ENCODE measurements around the gene CYFIP1. TPM values are rescaled to one million over a fixed set of nuclear protein-coding genes. Genes with fewer than 3 reads are reported as not detected.

Gene CYFIP1
- total RNA-seq, 1 experiment from 2014 or later: 79.2 TPM

GRCh38 chr15:22866079-22866478 lies 114.1 kb downstream of the CYFIP1 start:
- TF ChIP-seq NFATC4 (CRISPR knock-in tag; IDR thresholded peaks at IDR 0.05): no peak
- ChIA-PET CTCF (no interaction called here), POLR2A (no interaction called here)
- H3K4me1 Mint-ChIP-seq: peaks cover 17% of the 10 kb centered on the region
- DNase-seq (ENCODE audit: low spot score) (no peak), ATAC-seq (no peak)
- H3K4me3 Mint-ChIP-seq: no peak overlapping the region
- no peaks in the 10 kb centered on the region for H3K27me3 Mint-ChIP-seq (ENCODE audit: low read depth)
- H3K9me3 Mint-ChIP-seq: no peaks in the 10 kb centered on the region
- H3K27ac Mint-ChIP-seq: 0 out of 2 replicates have a peak overlapping the region, but pooled peaks have one; percentile 53
- peaks cover 84% of the 10 kb centered on the region for H3K36me3 Mint-ChIP-seq

DNA sequence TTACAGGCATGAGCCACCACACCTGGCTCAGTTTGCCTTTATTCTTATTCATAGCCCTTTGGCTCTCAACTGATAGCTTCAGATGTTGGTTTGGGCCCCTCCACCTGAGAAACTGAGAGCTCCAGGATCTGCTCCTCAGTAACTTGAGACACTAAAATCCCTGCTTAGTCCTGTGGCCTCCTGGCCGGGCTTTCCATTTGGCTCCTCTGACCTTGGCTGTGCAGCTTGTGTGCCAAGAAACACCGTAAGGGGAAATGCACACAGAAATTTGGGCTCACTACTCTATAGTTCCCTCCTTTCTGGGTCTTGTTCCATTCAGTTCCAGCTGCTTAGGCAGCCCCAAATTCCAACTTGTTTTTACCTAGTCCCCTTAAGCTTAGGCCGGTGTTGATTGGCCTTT lies 116.8 kb downstream of the CYFIP1 start:
- no peak for TF ChIP-seq ZMAT4 (CRISPR knock-in tag; IDR thresholded peaks at IDR 0.05)
- TF ChIP-seq PRDM15 (CRISPR knock-in tag; IDR thresholded peaks at IDR 0.05): peak; percentile 65; the same call in 1 of the 2 replicates
- no peaks in the 10 kb centered on the region for H3K9me3 Mint-ChIP-seq
- H3K27ac Mint-ChIP-seq: peak overlapping the region; percentile 50
- ATAC-seq (no peak), DNase-seq (ENCODE audit: low spot score) (no peak)
- H3K4me3 Mint-ChIP-seq: no peak overlapping the region
- POLR2A ChIA-PET: no interaction called here
- H3K27me3 Mint-ChIP-seq (ENCODE audit: low read depth): no peaks in the 10 kb centered on the region
- peaks cover 84% of the 10 kb centered on the region for H3K36me3 Mint-ChIP-seq
- H3K4me1 Mint-ChIP-seq: peaks cover 17% of the 10 kb centered on the region
- CTCF ChIA-PET: no interaction called here

GRCh38 chr15:22861161-22861560 lies 119.0 kb downstream of the CYFIP1 start:
- no peak for DNase-seq (ENCODE audit: low spot score)
- TF ChIP-seq FOXJ3 (CRISPR knock-in tag; IDR thresholded peaks at IDR 0.05; ENCODE audit: borderline replicate concordance) (no peak), HMGXB4 (CRISPR knock-in tag; IDR thresholded peaks at IDR 0.05) (no peak), NR3C1 (CRISPR knock-in tag; conservative IDR thresholded peaks at IDR 0.05; ENCODE audit: low read depth) (no peak), CBFB (CRISPR knock-in tag; IDR thresholded peaks at IDR 0.05; ENCODE audit: low read depth) (no peak), OVOL2 (CRISPR knock-in tag; IDR thresholded peaks at IDR 0.05; ENCODE audit: borderline replicate concordance) (no peak), SMAD3 (CRISPR knock-in tag; IDR thresholded peaks at IDR 0.05; ENCODE audit: borderline replicate concordance) (no peak), ZNF263 (CRISPR knock-in tag; IDR thresholded peaks at IDR 0.05; ENCODE audit: low read depth) (no peak), GRHL2 (CRISPR knock-in tag; IDR thresholded peaks at IDR 0.05; ENCODE audit: insufficient replicate concordance, severe bottlenecking) (no peak)
- TF ChIP-seq, protein P1, sequence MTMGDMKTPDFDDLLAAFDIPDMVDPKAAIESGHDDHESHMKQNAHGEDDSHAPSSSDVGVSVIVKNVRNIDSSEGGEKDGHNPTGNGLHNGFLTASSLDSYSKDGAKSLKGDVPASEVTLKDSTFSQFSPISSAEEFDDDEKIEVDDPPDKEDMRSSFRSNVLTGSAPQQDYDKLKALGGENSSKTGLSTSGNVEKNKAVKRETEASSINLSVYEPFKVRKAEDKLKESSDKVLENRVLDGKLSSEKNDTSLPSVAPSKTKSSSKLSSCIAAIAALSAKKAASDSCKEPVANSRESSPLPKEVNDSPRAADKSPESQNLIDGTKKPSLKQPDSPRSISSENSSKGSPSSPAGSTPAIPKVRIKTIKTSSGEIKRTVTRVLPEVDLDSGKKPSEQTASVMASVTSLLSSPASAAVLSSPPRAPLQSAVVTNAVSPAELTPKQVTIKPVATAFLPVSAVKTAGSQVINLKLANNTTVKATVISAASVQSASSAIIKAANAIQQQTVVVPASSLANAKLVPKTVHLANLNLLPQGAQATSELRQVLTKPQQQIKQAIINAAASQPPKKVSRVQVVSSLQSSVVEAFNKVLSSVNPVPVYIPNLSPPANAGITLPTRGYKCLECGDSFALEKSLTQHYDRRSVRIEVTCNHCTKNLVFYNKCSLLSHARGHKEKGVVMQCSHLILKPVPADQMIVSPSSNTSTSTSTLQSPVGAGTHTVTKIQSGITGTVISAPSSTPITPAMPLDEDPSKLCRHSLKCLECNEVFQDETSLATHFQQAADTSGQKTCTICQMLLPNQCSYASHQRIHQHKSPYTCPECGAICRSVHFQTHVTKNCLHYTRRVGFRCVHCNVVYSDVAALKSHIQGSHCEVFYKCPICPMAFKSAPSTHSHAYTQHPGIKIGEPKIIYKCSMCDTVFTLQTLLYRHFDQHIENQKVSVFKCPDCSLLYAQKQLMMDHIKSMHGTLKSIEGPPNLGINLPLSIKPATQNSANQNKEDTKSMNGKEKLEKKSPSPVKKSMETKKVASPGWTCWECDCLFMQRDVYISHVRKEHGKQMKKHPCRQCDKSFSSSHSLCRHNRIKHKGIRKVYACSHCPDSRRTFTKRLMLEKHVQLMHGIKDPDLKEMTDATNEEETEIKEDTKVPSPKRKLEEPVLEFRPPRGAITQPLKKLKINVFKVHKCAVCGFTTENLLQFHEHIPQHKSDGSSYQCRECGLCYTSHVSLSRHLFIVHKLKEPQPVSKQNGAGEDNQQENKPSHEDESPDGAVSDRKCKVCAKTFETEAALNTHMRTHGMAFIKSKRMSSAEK (CRISPR knock-in tag; IDR thresholded peaks at IDR 0.05; ENCODE audit: borderline replicate concordance): no peak
- TF ChIP-seq, protein P2, sequence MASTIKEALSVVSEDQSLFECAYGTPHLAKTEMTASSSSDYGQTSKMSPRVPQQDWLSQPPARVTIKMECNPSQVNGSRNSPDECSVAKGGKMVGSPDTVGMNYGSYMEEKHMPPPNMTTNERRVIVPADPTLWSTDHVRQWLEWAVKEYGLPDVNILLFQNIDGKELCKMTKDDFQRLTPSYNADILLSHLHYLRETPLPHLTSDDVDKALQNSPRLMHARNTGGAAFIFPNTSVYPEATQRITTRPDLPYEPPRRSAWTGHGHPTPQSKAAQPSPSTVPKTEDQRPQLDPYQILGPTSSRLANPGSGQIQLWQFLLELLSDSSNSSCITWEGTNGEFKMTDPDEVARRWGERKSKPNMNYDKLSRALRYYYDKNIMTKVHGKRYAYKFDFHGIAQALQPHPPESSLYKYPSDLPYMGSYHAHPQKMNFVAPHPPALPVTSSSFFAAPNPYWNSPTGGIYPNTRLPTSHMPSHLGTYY (CRISPR knock-in tag; IDR thresholded peaks at IDR 0.05): no peak
- TF ChIP-seq, protein P3, sequence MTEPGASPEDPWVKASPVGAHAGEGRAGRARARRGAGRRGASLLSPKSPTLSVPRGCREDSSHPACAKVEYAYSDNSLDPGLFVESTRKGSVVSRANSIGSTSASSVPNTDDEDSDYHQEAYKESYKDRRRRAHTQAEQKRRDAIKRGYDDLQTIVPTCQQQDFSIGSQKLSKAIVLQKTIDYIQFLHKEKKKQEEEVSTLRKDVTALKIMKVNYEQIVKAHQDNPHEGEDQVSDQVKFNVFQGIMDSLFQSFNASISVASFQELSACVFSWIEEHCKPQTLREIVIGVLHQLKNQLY (CRISPR knock-in tag; IDR thresholded peaks at IDR 0.05): no peak
- TF ChIP-seq, protein P4, sequence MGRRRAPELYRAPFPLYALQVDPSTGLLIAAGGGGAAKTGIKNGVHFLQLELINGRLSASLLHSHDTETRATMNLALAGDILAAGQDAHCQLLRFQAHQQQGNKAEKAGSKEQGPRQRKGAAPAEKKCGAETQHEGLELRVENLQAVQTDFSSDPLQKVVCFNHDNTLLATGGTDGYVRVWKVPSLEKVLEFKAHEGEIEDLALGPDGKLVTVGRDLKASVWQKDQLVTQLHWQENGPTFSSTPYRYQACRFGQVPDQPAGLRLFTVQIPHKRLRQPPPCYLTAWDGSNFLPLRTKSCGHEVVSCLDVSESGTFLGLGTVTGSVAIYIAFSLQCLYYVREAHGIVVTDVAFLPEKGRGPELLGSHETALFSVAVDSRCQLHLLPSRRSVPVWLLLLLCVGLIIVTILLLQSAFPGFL (CRISPR knock-in tag; IDR thresholded peaks at IDR 0.05; ENCODE audit: borderline replicate concordance): no peak
- H3K4me1 Mint-ChIP-seq: peaks cover 17% of the 10 kb centered on the region
- no peak overlapping the region for H3K4me3 Mint-ChIP-seq
- ATAC-seq: no peak
- H3K27ac Mint-ChIP-seq: peak overlapping the region; percentile 15; the same call in 1 of the 2 replicates
- no peaks in the 10 kb centered on the region for H3K9me3 Mint-ChIP-seq
- POLR2A ChIA-PET: no interaction called here
- H3K27me3 Mint-ChIP-seq (ENCODE audit: low read depth): no peaks in the 10 kb centered on the region
- H3K36me3 Mint-ChIP-seq: peaks cover 76% of the 10 kb centered on the region
- CTCF ChIA-PET: no interaction called here

Measured in WTC11 (cell line).